Activated CD8-positive, alpha-beta memory T cell treated with anti-CD3 and anti-CD28 coated beads for 36 hours (primary cell): ENCODE data around the gene FAM227B. TPM values are rescaled to one million over a fixed set of nuclear protein-coding genes. Genes with fewer than 3 reads are reported as not detected.

Experiments
- CTCF ChIA-PET: fragments of 350-600 bp; sonication (Branson Sonifier 250); formaldehyde crosslinking; loops from one replicate; lab custom pipeline; 2021; ENCODE audit warnings: antibody characterized with exemption; lab: Charles Lee
- POLR2A ChIA-PET: fragments of 350-600 bp; sonication (Branson Sonifier 250); formaldehyde crosslinking; loops from one replicate; lab custom pipeline; 2021; ENCODE audit warnings: antibody characterized with exemption; lab: Charles Lee
- total RNA-seq, 2 experiments: library from RNA; stranded (reverse); gene quantifications; one replicate each; pipeline ENCODE4 v1.2.3, GENCODE V29; 2021

The FAM227B gene
- total RNA-seq, 2 experiments from 2014 or later: 3.0 to 3.8 TPM

GRCh38 chr15:49278751-49279150 is 341.9 kb downstream of the FAM227B start:
- ChIA-PET CTCF (no interaction called here), POLR2A (no interaction called here)

Other genes with a start within 250 kb of the FAM227B start
- gene FGF7, start 197.6 kb downstream of the FAM227B start, total RNA-seq: not detected
- gene DTWD1, start 230 bp upstream of the FAM227B start, total RNA-seq: 10 to 100 TPM; 21.9 to 23.4 TPM